Measurements from ENCODE around the gene COPZ1. TPM values are rescaled to one million over a fixed set of nuclear protein-coding genes. Genes with fewer than 3 reads are reported as not detected.

COPZ1 gene
- total and polyA plus RNA-seq, 9 of the 15 experiments (the other 6 are each of a cell fraction or from before 2014, with no cell fraction given): 137 to 487 (median 233) TPM

- no peak overlapping the region for H2AFZ ChIP-seq (ENCODE audit: low read depth, low read length)
- H3K9ac ChIP-seq (ENCODE audit: insufficient read depth in 1 of 2, low read depth in 2 of 2, low read length in 2 of 2): peak overlapping the region; percentile 28 to 66; a peak in 2 of 4 replicates
- no peaks in the 10 kb centered on the region for H4K20me1 ChIP-seq (replicated peaks; ENCODE audit: control insufficient read depth, insufficient read depth, low read length)
- WGBS (ENCODE audit: insufficient coverage, low coverage, missing lambda C conversion rate): 32% methylated on average over 4 of the region's 4 CpGs
- peaks cover 6% of the 10 kb centered on the region; the same call in 2 of the 3 replicates for H3K36me3 ChIP-seq (ENCODE audit: control insufficient read depth, insufficient read depth, low read length)
- H3K4me3 ChIP-seq: no peak overlapping the region
- no peaks in the 10 kb centered on the region for H3K9me3 ChIP-seq (replicated peaks; ENCODE audit: control insufficient read depth, insufficient read depth, low read depth, low read length)
- CTCF ChIA-PET (ENCODE audit: low intra/inter-chr PET ratio): no interaction called here
- no peaks in the 10 kb centered on the region for H3K9me1 ChIP-seq (ENCODE audit: control insufficient read depth, insufficient read depth, low read length)
- H3K4me2 ChIP-seq (ENCODE audit: insufficient read depth, low read length): peak overlapping the region; percentile 99; the same call in 1 of the 2 replicates
- no peak for FAIRE-seq
- H3K27me3 ChIP-seq (ENCODE audit: control insufficient read depth in 2 of 2, insufficient read depth in 2 of 2, low read length in 2 of 2): no peaks in the 10 kb centered on the region
- peak overlapping the region; percentile 90; the same call in 1 of the 3 replicates for H3K27ac ChIP-seq (ENCODE audit: extremely low read depth, low read depth, low read length)
- H3K79me2 ChIP-seq (ENCODE audit: control insufficient read depth, insufficient read depth, low read length): peaks cover 26% of the 10 kb centered on the region; the same call in 2 of the 3 replicates
- in situ Hi-C loops (cut with MboI): no loop called here
- DNase-seq (ENCODE audit: extremely low read depth in 1 of 4, low spot score in 3 of 4): peak in 1 of 4 experiments; percentile 60
- H3K4me1 ChIP-seq (replicated peaks in 1 of 2; ENCODE audit: control insufficient read depth in 2 of 2, insufficient read depth in 2 of 2, low read length in 2 of 2): peaks cover 52 to 62% of the 10 kb centered on the region in 2 experiments
- POLR2A ChIA-PET: interaction anchor here (0.6 to 5.8 kb wide), 10 partner anchors 14 to 1098 kb away, joined by 3 to 57 read pairs (median 6); partner anchors contain the start of genes CBX5 and HNRNPA1
- ATAC-seq: no peak
- BruUV-seq (replicated peaks): no TSS peak
- intact Hi-C loops (cut with micrococcal nuclease): no loop called here
- TF ChIP-seq ZMIZ1 (IDR thresholded peaks at IDR 0.05; ENCODE audit: low read depth in 2 of 2, low read length in 2 of 2): no peak
- TF ChIP-seq KDM4B (IDR thresholded peaks at IDR 0.05; ENCODE audit: borderline replicate concordance in 2 of 2, low read depth in 1 of 2): no peak
- TF ChIP-seq ZFP91 (CRISPR knock-in tag; IDR thresholded peaks at IDR 0.05): peak; percentile 84
- no peak for TF ChIP-seq AFF1 (IDR thresholded peaks at IDR 0.05; ENCODE audit: low read depth in 1 of 2, partially characterized antibody in 2 of 2)
- TF ChIP-seq ID3 (CRISPR knock-in tag; IDR thresholded peaks at IDR 0.05): no peak
- no peak for TF ChIP-seq ID3 (tag; IDR thresholded peaks at IDR 0.05)
- peak; percentile 51 to 57; a peak in 1 of 4 replicates for TF ChIP-seq NRF1 (conservative IDR thresholded peaks at IDR 0.05 in 1 of 2, IDR thresholded peaks at IDR 0.05 in 1 of 2)
Measured at GRCh38 chr12:54356951-54357356, 32.0 kb downstream of the COPZ1 start.
